ENCODE measurements around the gene FOXK2.

Gene FOXK2

GRCh38 chr17:82592289-82592766 lies 72.8 kb downstream of the FOXK2 start:
- TF ChIP-seq CTCF (IDR thresholded peaks at IDR 0.05; ENCODE audit: extremely low read depth, missing control alignments), result no peak
- no peak for DNase-seq (ENCODE audit: low spot score)

- TF ChIP-seq CTCF (IDR thresholded peaks at IDR 0.05; ENCODE audit: extremely low read depth, missing control alignments), result no peak
- no peak for DNase-seq (ENCODE audit: low spot score)
These were observed 73.4 kb downstream of the FOXK2 start for GRCh38 chr17:82592767-82593589.

GRCh38 chr17:82593590-82594087 lies 74.1 kb downstream of the FOXK2 start:
- DNase-seq (ENCODE audit: low spot score), result no peak
- TF ChIP-seq CTCF (IDR thresholded peaks at IDR 0.05; ENCODE audit: extremely low read depth, missing control alignments), result no peak

- DNase-seq (ENCODE audit: low spot score), result no peak
- no peak for TF ChIP-seq CTCF (IDR thresholded peaks at IDR 0.05; ENCODE audit: extremely low read depth, missing control alignments)
These were observed 75.0 kb downstream of the FOXK2 start for GRCh38 chr17:82594571-82594970.

GRCh38 chr17:82595893-82596292 lies 76.4 kb downstream of the FOXK2 start:
- DNase-seq (ENCODE audit: low spot score), result peak; percentile 55
- no peak for TF ChIP-seq CTCF (IDR thresholded peaks at IDR 0.05; ENCODE audit: extremely low read depth, missing control alignments)

- TF ChIP-seq CTCF (IDR thresholded peaks at IDR 0.05; ENCODE audit: extremely low read depth, missing control alignments), result no peak
These were observed 76.8 kb downstream of the FOXK2 start for GRCh38 chr17:82596296-82596695.

GRCh38 chr17:82596837-82597672 lies 77.5 kb downstream of the FOXK2 start:
- no peak for DNase-seq (ENCODE audit: low spot score)
- TF ChIP-seq CTCF (IDR thresholded peaks at IDR 0.05; ENCODE audit: extremely low read depth, missing control alignments), result no peak

More at GRCh38 chr17:82596296-82596695, 76.8 kb downstream of the FOXK2 start:
- no peak for DNase-seq (ENCODE audit: low spot score)

Data from GM20000 (cell line).